Measurements from ENCODE around the gene PKP2. TPM values are rescaled to one million over a fixed set of nuclear protein-coding genes. Genes with fewer than 3 reads are reported as not detected.

Gene PKP2
- total and polyA plus RNA-seq, 2 of the 4 experiments (the other 2 are of a cell fraction), result 0.10 to 0.18 TPM

DNA sequence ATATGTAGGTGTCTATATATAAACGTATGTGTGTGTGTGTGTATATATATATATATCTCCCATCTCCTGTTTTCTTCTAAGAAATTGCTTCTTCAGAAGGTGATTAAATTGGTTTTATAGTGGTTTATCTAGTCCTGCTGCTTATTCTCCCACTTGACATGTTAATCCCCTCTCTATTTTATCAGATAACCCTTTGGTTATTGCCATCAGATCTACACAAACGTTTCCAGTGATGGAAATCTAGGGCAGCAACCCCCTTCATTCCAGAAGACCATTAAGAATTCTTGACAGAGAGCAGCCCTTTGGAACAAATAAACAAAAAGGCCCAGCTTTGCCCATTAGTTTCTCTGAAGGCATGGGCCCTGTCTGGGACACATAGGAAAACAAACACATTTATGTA lies 106.7 kb downstream of the PKP2 start:
- H4K20me1 ChIP-seq (ENCODE audit: insufficient read depth, low read length), result no peaks in the 10 kb centered on the region
- no peak overlapping the region for H3K23ac ChIP-seq (ENCODE audit: low read depth, low read length)
- no peaks in the 10 kb centered on the region for H3K4me1 ChIP-seq (ENCODE audit: control insufficient read depth, insufficient read depth, low read length)
- H3K9me3 ChIP-seq (ENCODE audit: control insufficient read depth, insufficient read depth, low read length), result no peaks in the 10 kb centered on the region
- WGBS, 2 experiments (ENCODE audit: extremely low coverage in 2 of 2, insufficient read length in 1 of 2), result 0% methylated on average over 1 of the region's 2 CpGs; no CpG with 5 or more reads in 1 of the 2 experiments
- H2BK120ac ChIP-seq (ENCODE audit: low read depth, low read length), result no peak overlapping the region
- no peak overlapping the region for H4K8ac ChIP-seq (ENCODE audit: low read depth in 2 of 2, low read length in 2 of 2)
- BruUV-seq (replicated peaks), result no TSS peak
- no peak overlapping the region for H4K5ac ChIP-seq (ENCODE audit: low read depth, low read length)
- H3K56ac ChIP-seq (ENCODE audit: extremely low read depth, insufficient read depth, low read length), result no peak overlapping the region
- H2BK15ac ChIP-seq (ENCODE audit: low read depth, low read length), result no peak overlapping the region
- no peak overlapping the region for H3K14ac ChIP-seq (replicated peaks; ENCODE audit: low read depth, low read length)
- dilution Hi-C loops (cut with HindIII; ENCODE audit: low sequenced_read_pairs, unreplicated experiment) (no loop called here), intact Hi-C loops (cut with micrococcal nuclease) (no loop called here), in situ Hi-C loops (cut with MboI; ENCODE audit: low sequenced_read_pairs) (no loop called here)
- ChIA-PET POLR2A (ENCODE audit: unreplicated experiment) (no interaction called here), CTCF (no interaction called here)
- no peaks in the 10 kb centered on the region for H3K9me1 ChIP-seq (ENCODE audit: insufficient read depth, low read length)
- H3K18ac ChIP-seq (ENCODE audit: low read depth, low read length), result no peak overlapping the region
- no peak overlapping the region for H2BK5ac ChIP-seq (ENCODE audit: low read depth, low read length, poor library complexity, severe bottlenecking)
- H3K9ac ChIP-seq (ENCODE audit: low read depth, low read length), result no peak overlapping the region
- H2AK9ac ChIP-seq (replicated peaks; ENCODE audit: low read depth, low read length, poor library complexity), result no peak overlapping the region
- no peaks in the 10 kb centered on the region for H3K27me3 ChIP-seq (ENCODE audit: control insufficient read depth, insufficient read depth, low read length)
- no peak overlapping the region for H3K4me2 ChIP-seq (ENCODE audit: low read depth, low read length)
- DNase-seq, result no peak
- no peak overlapping the region for H3K4me3 ChIP-seq (ENCODE audit: insufficient read depth, low read depth, low read length)
- no peak overlapping the region for H2BK20ac ChIP-seq (ENCODE audit: low read depth, low read length)
- no peak for TF ChIP-seq BHLHE40 (IDR thresholded peaks at IDR 0.05; ENCODE audit: low read depth, low read length)
- no peak for TF ChIP-seq MAZ (IDR thresholded peaks at IDR 0.05; ENCODE audit: borderline replicate concordance, low read depth, low read length)
- TF ChIP-seq MXI1 (IDR thresholded peaks at IDR 0.05; ENCODE audit: borderline replicate concordance, low read depth, low read length), result no peak
- no peak for TF ChIP-seq MAFK (IDR thresholded peaks at IDR 0.05; ENCODE audit: low read depth, low read length)
- TF ChIP-seq CEBPB (IDR thresholded peaks at IDR 0.05; ENCODE audit: low read depth, low read length), result no peak
- no peak overlapping the region for H3K27ac ChIP-seq (ENCODE audit: insufficient read depth, low read length)
- H2AFZ ChIP-seq (replicated peaks; ENCODE audit: low read length, poor library complexity), result no peak overlapping the region
- H4K91ac ChIP-seq (ENCODE audit: insufficient read depth, low read depth, low read length), result no peak overlapping the region
- H3K4ac ChIP-seq (ENCODE audit: low read depth, low read length), result no peak overlapping the region
- H2AK5ac ChIP-seq (ENCODE audit: low read depth, low read length), result no peak overlapping the region
- H3K36me3 ChIP-seq (ENCODE audit: control insufficient read depth, insufficient read depth, low read length), result no peaks in the 10 kb centered on the region
- ATAC-seq (ENCODE audit: low read depth), result no peak
- H3K79me1 ChIP-seq (ENCODE audit: low read depth in 1 of 2, low read length in 2 of 2), result no peaks in the 10 kb centered on the region
